Natural killer cell (primary cell): ENCODE data around the gene WSB2. TPM values are rescaled to one million over a fixed set of nuclear protein-coding genes. Genes with fewer than 3 reads are reported as not detected.

Experiments used
- ATAC-seq, 3 donors: fragments of 150-1000 bp in 2 of 3; fragments of 200-7000 bp in 1 of 3; cut with Tn5 transposase; 1 replicate in 1 of 3; 2 replicates in 2 of 3; pipeline ENCODE4 v1.10.0; 2021; ENCODE audit warnings: mild to moderate bottlenecking in 2 of 3, moderate library complexity in 2 of 3
- DNase-seq, 2 donors: peaks; one replicate each; pipeline versions ENCODE4 v3.0.0 to v3.0.0-alpha.2; 2013 to 2021; ENCODE audit warnings: mixed read lengths in 1 of 2
- H3K27ac ChIP-seq: one replicate; pipeline ENCODE4 v1.5.1; 2013; ENCODE audit warnings: mild to moderate bottlenecking, low read length
- H3K27me3 ChIP-seq: one replicate; pipeline ENCODE4 v1.6.1; 2013; ENCODE audit warnings: low read length; ENCODE audit not compliant: control insufficient read depth, insufficient read depth
- H3K36me3 ChIP-seq: one replicate; pipeline ENCODE4 v1.6.1; 2013; ENCODE audit warnings: low read length; ENCODE audit not compliant: control insufficient read depth, insufficient read depth
- H3K4me1 ChIP-seq: one replicate; pipeline ENCODE4 v1.6.1; 2013; ENCODE audit warnings: low read length; ENCODE audit not compliant: control insufficient read depth, insufficient read depth
- H3K4me3 ChIP-seq: one replicate; pipeline ENCODE4 v1.5.1; 2013; ENCODE audit warnings: low read length
- H3K9me3 ChIP-seq: one replicate; pipeline ENCODE4 v1.6.1; 2013; ENCODE audit warnings: low read length; ENCODE audit not compliant: control insufficient read depth, insufficient read depth
- H3K27ac Mint-ChIP-seq, 2 donors: one replicate each; pipeline ENCODE4 v1.8.0; 2022; ENCODE audit warnings: mild to moderate bottlenecking in 2 of 2, mixed read lengths in 2 of 2, moderate library complexity in 1 of 2
- H3K27me3 Mint-ChIP-seq, 2 donors: one replicate each; pipeline ENCODE4 v1.8.0; 2022; ENCODE audit warnings: low read depth in 2 of 2, mixed read lengths in 2 of 2
- H3K36me3 Mint-ChIP-seq: one replicate; pipeline ENCODE4 v1.8.0; 2022; ENCODE audit warnings: mixed read lengths
- H3K4me1 Mint-ChIP-seq, 2 donors: one replicate each; pipeline ENCODE4 v1.8.0; 2022; ENCODE audit warnings: mixed read lengths in 2 of 2
- H3K4me3 Mint-ChIP-seq: one replicate; pipeline ENCODE4 v1.8.0; 2022; ENCODE audit warnings: mild to moderate bottlenecking, moderate library complexity, mixed read lengths
- H3K9me3 Mint-ChIP-seq, 2 donors: one replicate each; pipeline ENCODE4 v1.8.0; 2022; ENCODE audit warnings: mixed read lengths in 2 of 2
- WGBS: methylation state at CpG from one replicate; pipeline ENCODE4 v1.1.7; 2013; ENCODE audit warnings: missing lambda C conversion rate; ENCODE audit not compliant: insufficient coverage; 5-methylcytosine and 5-hydroxymethylcytosine counted together
- intact Hi-C: fragments of 100-400 bp; cut with micrococcal nuclease; formaldehyde crosslinking; loops from one replicate; pipeline ENCODE4 v1.14.2; 2022
- total RNA-seq, 4 donors: library from RNA; stranded (reverse); fragments of 120-200 nt in 1 of 4; gene quantifications; one replicate each; pipeline versions ENCODE4 v1.2.3 to v1.2.4, GENCODE V29; 2013 to 2022
- TF ChIP-seq, protein P1 (sequence below): fragments of 200-600 bp; IDR thresholded peaks from one replicate; pipeline ENCODE4 v1.8.0; 2022; ENCODE audit warnings: antibody characterized with exemption

The WSB2 gene
- total RNA-seq = 10 to 100 TPM; 25.5 to 29.5 (median 28.8) TPM
- 30.5 TPM for total RNA-seq (2013)

DNA sequence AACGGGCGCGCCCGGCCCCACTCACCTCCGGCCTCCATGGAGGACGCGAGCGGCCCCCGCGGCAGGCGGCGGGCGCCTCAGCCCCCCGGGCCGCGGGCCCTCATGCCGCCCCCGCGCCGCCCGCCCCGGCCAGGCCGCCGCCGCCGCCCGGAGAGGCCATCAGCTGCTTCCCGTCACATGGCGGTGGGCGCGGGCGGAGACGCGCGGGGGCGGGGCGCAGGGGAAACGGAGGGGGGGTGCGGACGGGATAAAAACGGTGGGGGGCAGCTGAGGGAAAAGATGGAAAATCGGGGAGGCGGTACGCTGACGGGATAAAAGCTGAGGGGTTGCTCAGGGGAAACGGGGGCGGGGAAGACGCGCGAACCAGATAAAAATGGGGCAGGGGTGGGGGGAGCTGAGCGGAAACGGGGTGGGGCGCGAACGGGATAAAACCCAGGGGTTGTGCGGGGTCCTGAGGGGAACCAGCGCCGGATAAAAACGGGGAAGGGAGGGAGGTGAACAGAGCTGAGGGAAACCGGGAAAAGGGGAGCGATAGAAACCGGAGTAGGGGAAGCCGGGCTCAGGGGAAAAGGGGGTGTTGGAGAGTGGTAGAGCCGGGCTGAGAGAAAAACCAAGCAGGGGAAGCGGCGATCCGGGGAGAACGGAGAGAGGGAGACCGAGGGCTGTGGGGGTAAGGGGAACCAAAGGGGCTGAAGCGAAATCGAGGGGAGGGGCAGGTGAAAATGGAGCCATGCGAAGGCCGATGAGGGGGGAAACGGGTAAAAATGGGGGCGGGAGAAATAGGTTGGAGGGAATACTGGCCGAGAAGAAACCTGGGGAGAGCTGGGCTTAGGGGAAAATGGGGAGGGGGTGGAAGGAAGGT, at the start of gene WSB2:
TSS of gene WSB2 (minus strand) at position 169 of the 862 bp plus-strand sequence. CDS start at position 38, 131 bp downstream.
- no peaks in the 10 kb centered on the region for H3K36me3 ChIP-seq
- no peaks in the 10 kb centered on the region for H3K9me3 Mint-ChIP-seq
- peak; percentile 50 to 67 for DNase-seq
- peaks cover 5 to 19% of the 10 kb centered on the region in 2 donors for H3K27me3 Mint-ChIP-seq
- H3K4me3 ChIP-seq = peak within 1 kb of the TSS; percentile 95
- no peaks in the 10 kb centered on the region for H3K9me3 ChIP-seq
- no peaks in the 10 kb centered on the region for H3K27me3 ChIP-seq
- peaks cover 33% of the 10 kb centered on the region for H3K4me1 ChIP-seq
- H3K36me3 Mint-ChIP-seq = no peaks in the 10 kb centered on the region
- H3K27ac ChIP-seq = peak within 1 kb of the TSS; percentile 97
- H3K4me1 Mint-ChIP-seq = peaks cover 43 to 53% of the 10 kb centered on the region in 2 donors
- intact Hi-C loops = loop anchor here (1.0 to 5.0 kb wide), 2 partner anchors 45 to 61 kb away; partner anchors contain the start of gene RFC5
- H3K27ac Mint-ChIP-seq = peak within 1 kb of the TSS; percentile 93 to 95
- H3K4me3 Mint-ChIP-seq = peak within 1 kb of the TSS; percentile 90
- peak; percentile 49 to 62 (median 55) for ATAC-seq
- under 1% methylated on average over 76 of the region's 76 CpGs for WGBS
- TF ChIP-seq, protein P1, sequence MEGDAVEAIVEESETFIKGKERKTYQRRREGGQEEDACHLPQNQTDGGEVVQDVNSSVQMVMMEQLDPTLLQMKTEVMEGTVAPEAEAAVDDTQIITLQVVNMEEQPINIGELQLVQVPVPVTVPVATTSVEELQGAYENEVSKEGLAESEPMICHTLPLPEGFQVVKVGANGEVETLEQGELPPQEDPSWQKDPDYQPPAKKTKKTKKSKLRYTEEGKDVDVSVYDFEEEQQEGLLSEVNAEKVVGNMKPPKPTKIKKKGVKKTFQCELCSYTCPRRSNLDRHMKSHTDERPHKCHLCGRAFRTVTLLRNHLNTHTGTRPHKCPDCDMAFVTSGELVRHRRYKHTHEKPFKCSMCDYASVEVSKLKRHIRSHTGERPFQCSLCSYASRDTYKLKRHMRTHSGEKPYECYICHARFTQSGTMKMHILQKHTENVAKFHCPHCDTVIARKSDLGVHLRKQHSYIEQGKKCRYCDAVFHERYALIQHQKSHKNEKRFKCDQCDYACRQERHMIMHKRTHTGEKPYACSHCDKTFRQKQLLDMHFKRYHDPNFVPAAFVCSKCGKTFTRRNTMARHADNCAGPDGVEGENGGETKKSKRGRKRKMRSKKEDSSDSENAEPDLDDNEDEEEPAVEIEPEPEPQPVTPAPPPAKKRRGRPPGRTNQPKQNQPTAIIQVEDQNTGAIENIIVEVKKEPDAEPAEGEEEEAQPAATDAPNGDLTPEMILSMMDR = no peak

DNA sequence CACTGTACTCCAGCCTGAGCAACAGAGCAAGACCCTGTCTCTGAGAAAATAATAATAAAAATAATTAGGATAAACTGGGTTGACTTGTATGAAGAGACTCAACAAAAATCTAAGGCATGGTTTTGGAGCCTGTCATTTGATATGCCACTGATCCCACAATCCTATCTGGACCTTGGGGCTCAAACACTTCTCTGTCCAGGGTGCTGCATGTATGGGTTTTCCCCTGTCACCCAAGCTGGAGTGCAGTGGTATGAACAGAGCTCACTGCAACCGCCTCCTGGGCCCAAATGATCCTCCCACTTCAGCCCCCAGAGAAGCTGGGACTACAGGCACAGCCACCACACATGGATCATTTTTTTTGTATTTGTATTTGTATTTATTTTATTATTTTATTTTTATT, 48.1 kb upstream of the WSB2 start:
- DNase-seq (no peak), ATAC-seq (no peak)
- H3K4me1 ChIP-seq = peaks cover 4% of the 10 kb centered on the region
- peaks cover 4% of the 10 kb centered on the region for H3K27me3 ChIP-seq
- WGBS = no CpG with 5 or more reads among the region's 1 CpG
- Mint-ChIP-seq H3K27me3 (peaks cover 0 to 11% of the 10 kb centered on the region in 2 donors), H3K4me1 (peaks cover 5 to 6% of the 10 kb centered on the region in 2 donors), H3K4me3 (no peak overlapping the region), H3K9me3 (no peaks in the 10 kb centered on the region), H3K27ac (no peak overlapping the region), H3K36me3 (no peaks in the 10 kb centered on the region)
- no peaks in the 10 kb centered on the region for H3K36me3 ChIP-seq
- H3K4me3 ChIP-seq = no peak overlapping the region
- intact Hi-C loops = no loop called here
- TF ChIP-seq, protein P1 = no peak
- H3K27ac ChIP-seq = no peak overlapping the region
- no peaks in the 10 kb centered on the region for H3K9me3 ChIP-seq

DNA sequence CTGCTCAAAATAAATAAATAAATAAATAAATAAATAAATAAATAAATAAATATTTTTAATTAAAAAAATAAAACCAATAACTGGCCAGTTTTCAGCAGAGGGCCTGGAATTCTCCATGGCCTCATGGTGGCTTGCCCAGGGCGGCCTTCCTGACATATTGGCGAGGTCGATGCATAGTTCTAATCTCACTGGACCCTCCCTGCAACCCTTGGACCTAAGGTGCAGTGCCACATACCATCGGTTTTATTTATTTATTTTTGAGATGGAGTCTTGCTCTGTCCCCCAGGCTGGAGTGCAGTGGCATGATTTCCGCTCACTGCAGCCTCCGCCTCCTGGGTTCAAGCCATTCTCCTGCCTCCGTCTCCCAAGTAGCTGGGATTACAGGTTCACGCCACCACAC, 46.7 kb upstream of the WSB2 start:
- Histone ChIP-seq H3K4me3 (no peak overlapping the region), H3K9me3 (no peaks in the 10 kb centered on the region), H3K36me3 (no peaks in the 10 kb centered on the region), H3K27ac (no peak overlapping the region), H3K27me3 (peaks cover 10% of the 10 kb centered on the region), H3K4me1 (peaks cover 14% of the 10 kb centered on the region)
- Mint-ChIP-seq H3K4me1 (peaks cover 9 to 14% of the 10 kb centered on the region in 2 donors), H3K9me3 (no peaks in the 10 kb centered on the region), H3K27ac (no peak overlapping the region), H3K4me3 (no peak overlapping the region), H3K36me3 (no peaks in the 10 kb centered on the region), H3K27me3 (peaks cover 5 to 14% of the 10 kb centered on the region in 2 donors)
- ATAC-seq = no peak
- DNase-seq = no peak
- TF ChIP-seq, protein P1 = no peak
- WGBS = 98% methylated on average over 8 of the region's 8 CpGs
- intact Hi-C loops = no loop called here
